Measurements from ENCODE around the gene CNPY1.

CNPY1 gene

DNA sequence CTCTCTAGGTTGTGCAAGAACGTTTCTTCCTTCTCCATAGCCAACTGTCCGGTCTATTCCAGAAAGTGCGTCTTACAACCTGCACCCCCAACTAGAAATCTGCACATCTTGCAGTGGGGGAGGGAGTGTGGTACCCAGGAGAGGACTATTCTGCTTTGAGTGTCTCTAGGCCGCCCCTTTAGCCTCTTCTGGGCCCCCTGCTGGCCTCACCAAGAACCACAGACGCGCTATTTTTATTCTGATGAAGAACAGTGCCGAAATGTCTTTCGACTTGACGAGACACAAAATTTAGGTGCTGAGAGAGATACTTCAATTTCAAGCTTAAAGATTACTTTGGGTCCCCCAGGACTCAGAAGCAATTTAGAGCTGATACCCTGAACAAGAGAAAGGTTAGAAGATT lies 1.0 kb downstream of the CNPY1 start:
- TF ChIP-seq, protein P1, sequence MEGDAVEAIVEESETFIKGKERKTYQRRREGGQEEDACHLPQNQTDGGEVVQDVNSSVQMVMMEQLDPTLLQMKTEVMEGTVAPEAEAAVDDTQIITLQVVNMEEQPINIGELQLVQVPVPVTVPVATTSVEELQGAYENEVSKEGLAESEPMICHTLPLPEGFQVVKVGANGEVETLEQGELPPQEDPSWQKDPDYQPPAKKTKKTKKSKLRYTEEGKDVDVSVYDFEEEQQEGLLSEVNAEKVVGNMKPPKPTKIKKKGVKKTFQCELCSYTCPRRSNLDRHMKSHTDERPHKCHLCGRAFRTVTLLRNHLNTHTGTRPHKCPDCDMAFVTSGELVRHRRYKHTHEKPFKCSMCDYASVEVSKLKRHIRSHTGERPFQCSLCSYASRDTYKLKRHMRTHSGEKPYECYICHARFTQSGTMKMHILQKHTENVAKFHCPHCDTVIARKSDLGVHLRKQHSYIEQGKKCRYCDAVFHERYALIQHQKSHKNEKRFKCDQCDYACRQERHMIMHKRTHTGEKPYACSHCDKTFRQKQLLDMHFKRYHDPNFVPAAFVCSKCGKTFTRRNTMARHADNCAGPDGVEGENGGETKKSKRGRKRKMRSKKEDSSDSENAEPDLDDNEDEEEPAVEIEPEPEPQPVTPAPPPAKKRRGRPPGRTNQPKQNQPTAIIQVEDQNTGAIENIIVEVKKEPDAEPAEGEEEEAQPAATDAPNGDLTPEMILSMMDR (IDR thresholded peaks at IDR 0.05; ENCODE audit: low read depth, low read length), result peak; percentile 47; the same call in 1 of the 2 replicates
- Histone ChIP-seq H3K27me3 (ENCODE audit: insufficient read depth, low read depth, severe bottlenecking) (no peaks in the 10 kb centered on the region), H3K4me3 (ENCODE audit: low read depth, low read length) (no peak overlapping the region)

DNA sequence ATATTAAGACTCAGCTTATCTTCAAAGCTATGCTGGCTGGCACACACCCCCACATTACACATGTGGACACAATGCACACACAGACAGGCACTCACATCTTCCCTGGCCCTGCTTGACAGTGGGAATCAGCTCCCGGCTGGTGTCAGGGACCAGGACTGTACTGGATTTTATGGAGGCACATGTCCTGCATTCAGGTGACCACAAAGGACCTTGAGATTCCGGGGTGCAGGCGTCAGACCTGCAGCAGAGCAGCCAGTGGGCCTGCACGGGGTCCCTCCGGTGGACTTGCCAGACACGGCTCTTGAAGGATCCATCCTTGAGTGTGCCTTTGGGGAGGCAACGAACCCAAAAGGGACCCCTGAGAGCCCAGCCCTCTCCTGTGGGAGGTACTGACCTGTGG lies 1.9 kb downstream of the CNPY1 start:
- H3K36me3 ChIP-seq, result no peaks in the 10 kb centered on the region
- H3K9me3 ChIP-seq (ENCODE audit: severe bottlenecking), result no peaks in the 10 kb centered on the region
- H3K27ac ChIP-seq, result no peak overlapping the region
- H3K4me3 ChIP-seq (ENCODE audit: low read depth, low read length), result no peak overlapping the region
- TF ChIP-seq, protein P1 (IDR thresholded peaks at IDR 0.05; ENCODE audit: low read depth, low read length), result no peak
- no peak for DNase-seq
- H3K27me3 ChIP-seq (ENCODE audit: insufficient read depth, low read depth, severe bottlenecking), result no peaks in the 10 kb centered on the region

More for the DNA sequence above, 1.0 kb downstream of the CNPY1 start:
- Histone ChIP-seq H3K27ac (no peak overlapping the region), H3K36me3 (no peaks in the 10 kb centered on the region), H3K9me3 (ENCODE audit: severe bottlenecking) (no peaks in the 10 kb centered on the region)
- DNase-seq, result no peak

DNA sequence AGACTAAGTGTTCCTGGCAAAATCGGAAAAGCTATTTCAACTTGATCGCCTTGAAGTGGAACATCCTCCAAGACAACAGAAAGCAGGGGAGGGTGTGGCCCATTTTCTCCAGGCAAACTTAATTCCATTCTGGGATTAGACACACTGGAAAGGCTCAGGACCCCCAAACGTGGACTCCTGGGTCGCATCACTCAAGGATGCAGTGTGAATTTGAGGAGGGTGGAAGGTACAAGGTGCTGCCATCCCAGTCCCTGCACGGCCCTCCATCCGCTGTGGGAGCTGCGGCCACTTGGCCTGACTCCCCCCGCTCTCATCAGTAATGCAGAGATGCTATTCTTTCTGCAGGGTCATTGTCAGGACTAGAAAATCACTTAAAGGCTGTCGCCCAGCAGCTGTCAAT lies 2.4 kb downstream of the CNPY1 start:
- no peak overlapping the region for H3K27ac ChIP-seq
- H3K9me3 ChIP-seq (ENCODE audit: severe bottlenecking), result no peaks in the 10 kb centered on the region
- no peaks in the 10 kb centered on the region for H3K36me3 ChIP-seq
- TF ChIP-seq, protein P1 (IDR thresholded peaks at IDR 0.05; ENCODE audit: low read depth, low read length), result no peak
- no peak for DNase-seq
- no peak overlapping the region for H3K4me3 ChIP-seq (ENCODE audit: low read depth, low read length)
- no peaks in the 10 kb centered on the region for H3K27me3 ChIP-seq (ENCODE audit: insufficient read depth, low read depth, severe bottlenecking)

DNA sequence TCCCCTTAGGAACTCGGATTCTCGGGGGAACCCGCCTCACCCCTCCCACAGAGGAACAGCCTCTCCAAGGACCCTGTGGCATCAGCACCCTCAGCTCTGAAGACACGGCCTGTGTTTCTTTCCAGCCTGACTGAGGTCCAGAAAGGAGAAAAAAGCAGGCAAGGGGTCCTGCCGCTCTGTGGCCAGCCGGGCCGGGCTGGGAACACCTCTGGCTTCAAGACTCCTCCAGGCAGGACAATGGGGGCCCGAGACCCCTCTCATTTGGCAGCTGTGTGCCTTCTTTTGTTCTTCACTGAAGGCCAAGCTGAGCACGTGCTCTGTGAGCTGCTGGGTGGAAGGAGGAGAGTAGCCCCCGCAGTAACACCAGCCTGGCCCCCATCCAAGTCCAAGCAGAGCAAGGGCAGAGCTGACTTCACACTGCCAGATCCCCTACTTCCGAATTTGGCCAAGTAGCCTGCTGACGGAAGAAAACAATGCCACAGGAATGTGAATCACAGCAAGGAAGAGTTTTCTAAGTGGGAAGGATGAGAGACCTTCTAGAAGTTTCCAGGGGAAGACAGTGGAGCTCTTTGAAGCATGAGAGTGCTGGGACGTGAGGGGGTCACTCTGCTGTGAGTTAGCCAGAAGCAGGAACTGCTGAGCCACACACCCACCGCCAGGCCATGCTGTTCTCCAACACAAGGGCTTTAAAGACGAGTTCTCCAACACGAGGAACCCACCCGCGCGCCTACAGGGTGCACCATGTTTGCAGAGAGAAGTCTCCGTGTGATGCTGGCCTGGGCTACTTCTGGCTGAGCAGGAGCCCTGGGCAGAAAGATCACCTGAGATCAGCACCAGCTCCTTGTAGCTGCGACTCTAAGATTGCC lies 3.1 kb downstream of the CNPY1 start:
- H3K4me3 ChIP-seq (ENCODE audit: low read depth, low read length), result no peak overlapping the region
- DNase-seq, result no peak
- TF ChIP-seq, protein P1 (IDR thresholded peaks at IDR 0.05; ENCODE audit: low read depth, low read length), result no peak

DNA sequence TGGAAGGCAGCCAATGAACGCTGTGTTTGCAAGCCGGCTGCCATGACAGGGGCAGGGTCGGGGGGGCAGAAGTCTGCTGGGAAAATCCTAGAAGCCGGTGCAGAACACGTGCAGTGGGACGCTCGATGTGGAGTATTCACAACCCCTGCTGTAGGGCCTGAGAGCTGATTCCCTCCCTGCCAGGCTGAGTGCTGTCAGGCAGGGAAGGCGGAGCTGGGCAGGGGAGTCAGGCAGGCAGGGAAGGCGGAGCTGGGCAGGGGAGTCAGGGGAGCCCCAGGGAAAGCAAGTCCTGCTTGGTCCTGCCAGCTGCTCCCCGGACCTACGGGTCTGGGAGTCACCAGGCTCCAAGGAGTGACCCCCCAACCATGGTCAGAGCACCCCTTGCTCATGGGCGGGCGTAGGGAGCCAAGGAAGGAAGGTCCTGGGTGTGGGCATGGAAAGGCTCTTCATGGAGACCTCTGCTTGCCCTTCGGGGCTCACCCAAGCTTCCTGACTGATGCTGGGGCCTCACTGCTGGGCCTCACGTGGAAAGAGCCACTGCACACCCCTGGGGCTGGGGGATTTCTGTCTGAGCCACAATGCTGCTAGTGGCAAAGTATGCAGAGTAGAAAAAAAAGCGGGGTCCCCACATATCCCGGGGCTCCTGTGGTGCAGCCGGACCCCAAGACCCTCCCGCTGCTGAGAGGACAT lies 4.2 kb downstream of the CNPY1 start:
- H3K27me3 ChIP-seq (ENCODE audit: insufficient read depth, low read depth, severe bottlenecking), result no peaks in the 10 kb centered on the region
- H3K4me3 ChIP-seq (ENCODE audit: low read depth, low read length), result no peak overlapping the region
- H3K36me3 ChIP-seq, result no peaks in the 10 kb centered on the region
- TF ChIP-seq, protein P1 (IDR thresholded peaks at IDR 0.05; ENCODE audit: low read depth, low read length), result no peak
- DNase-seq, result no peak
- H3K9me3 ChIP-seq (ENCODE audit: severe bottlenecking), result no peaks in the 10 kb centered on the region
- no peak overlapping the region for H3K27ac ChIP-seq

More for the DNA sequence above, 3.1 kb downstream of the CNPY1 start:
- Histone ChIP-seq H3K27ac (no peak overlapping the region), H3K27me3 (ENCODE audit: insufficient read depth, low read depth, severe bottlenecking) (no peaks in the 10 kb centered on the region), H3K9me3 (ENCODE audit: severe bottlenecking) (no peaks in the 10 kb centered on the region), H3K36me3 (no peaks in the 10 kb centered on the region)
